Measurements from ENCODE around the gene SCAMP1. TPM values are rescaled to one million over a fixed set of nuclear protein-coding genes. Genes with fewer than 3 reads are reported as not detected.

The SCAMP1 gene
- total and polyA plus RNA-seq, 2 of the 13 experiments (the other 11 are each of a cell fraction or from before 2014, with no cell fraction given) = 18.2 to 33.7 TPM

- TF ChIP-seq KDM5A (IDR thresholded peaks at IDR 0.05; ENCODE audit: borderline replicate concordance, low read length) = no peak
- TF ChIP-seq ARNT (IDR thresholded peaks at IDR 0.05) = no peak
- TF ChIP-seq, protein P1, sequence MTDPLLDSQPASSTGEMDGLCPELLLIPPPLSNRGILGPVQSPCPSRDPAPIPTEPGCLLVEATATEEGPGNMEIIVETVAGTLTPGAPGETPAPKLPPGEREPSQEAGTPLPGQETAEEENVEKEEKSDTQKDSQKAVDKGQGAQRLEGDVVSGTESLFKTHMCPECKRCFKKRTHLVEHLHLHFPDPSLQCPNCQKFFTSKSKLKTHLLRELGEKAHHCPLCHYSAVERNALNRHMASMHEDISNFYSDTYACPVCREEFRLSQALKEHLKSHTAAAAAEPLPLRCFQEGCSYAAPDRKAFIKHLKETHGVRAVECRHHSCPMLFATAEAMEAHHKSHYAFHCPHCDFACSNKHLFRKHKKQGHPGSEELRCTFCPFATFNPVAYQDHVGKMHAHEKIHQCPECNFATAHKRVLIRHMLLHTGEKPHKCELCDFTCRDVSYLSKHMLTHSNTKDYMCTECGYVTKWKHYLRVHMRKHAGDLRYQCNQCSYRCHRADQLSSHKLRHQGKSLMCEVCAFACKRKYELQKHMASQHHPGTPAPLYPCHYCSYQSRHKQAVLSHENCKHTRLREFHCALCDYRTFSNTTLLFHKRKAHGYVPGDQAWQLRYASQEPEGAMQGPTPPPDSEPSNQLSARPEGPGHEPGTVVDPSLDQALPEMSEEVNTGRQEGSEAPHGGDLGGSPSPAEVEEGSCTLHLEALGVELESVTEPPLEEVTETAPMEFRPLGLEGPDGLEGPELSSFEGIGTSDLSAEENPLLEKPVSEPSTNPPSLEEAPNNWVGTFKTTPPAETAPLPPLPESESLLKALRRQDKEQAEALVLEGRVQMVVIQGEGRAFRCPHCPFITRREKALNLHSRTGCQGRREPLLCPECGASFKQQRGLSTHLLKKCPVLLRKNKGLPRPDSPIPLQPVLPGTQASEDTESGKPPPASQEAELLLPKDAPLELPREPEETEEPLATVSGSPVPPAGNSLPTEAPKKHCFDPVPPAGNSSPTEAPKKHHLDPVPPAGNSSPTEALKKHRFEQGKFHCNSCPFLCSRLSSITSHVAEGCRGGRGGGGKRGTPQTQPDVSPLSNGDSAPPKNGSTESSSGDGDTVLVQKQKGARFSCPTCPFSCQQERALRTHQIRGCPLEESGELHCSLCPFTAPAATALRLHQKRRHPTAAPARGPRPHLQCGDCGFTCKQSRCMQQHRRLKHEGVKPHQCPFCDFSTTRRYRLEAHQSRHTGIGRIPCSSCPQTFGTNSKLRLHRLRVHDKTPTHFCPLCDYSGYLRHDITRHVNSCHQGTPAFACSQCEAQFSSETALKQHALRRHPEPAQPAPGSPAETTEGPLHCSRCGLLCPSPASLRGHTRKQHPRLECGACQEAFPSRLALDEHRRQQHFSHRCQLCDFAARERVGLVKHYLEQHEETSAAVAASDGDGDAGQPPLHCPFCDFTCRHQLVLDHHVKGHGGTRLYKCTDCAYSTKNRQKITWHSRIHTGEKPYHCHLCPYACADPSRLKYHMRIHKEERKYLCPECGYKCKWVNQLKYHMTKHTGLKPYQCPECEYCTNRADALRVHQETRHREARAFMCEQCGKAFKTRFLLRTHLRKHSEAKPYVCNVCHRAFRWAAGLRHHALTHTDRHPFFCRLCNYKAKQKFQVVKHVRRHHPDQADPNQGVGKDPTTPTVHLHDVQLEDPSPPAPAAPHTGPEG (CRISPR knock-in tag; IDR thresholded peaks at IDR 0.05) = no peak
- TF ChIP-seq ZBTB21 (CRISPR knock-in tag; IDR thresholded peaks at IDR 0.05) = no peak
- TF ChIP-seq, protein P2, sequence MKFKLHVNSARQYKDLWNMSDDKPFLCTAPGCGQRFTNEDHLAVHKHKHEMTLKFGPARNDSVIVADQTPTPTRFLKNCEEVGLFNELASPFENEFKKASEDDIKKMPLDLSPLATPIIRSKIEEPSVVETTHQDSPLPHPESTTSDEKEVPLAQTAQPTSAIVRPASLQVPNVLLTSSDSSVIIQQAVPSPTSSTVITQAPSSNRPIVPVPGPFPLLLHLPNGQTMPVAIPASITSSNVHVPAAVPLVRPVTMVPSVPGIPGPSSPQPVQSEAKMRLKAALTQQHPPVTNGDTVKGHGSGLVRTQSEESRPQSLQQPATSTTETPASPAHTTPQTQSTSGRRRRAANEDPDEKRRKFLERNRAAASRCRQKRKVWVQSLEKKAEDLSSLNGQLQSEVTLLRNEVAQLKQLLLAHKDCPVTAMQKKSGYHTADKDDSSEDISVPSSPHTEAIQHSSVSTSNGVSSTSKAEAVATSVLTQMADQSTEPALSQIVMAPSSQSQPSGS (CRISPR knock-in tag; IDR thresholded peaks at IDR 0.05) = no peak
Observed at GRCh38 chr5:78377718-78378105, 17.3 kb downstream of the SCAMP1 start (continued).

DNA sequence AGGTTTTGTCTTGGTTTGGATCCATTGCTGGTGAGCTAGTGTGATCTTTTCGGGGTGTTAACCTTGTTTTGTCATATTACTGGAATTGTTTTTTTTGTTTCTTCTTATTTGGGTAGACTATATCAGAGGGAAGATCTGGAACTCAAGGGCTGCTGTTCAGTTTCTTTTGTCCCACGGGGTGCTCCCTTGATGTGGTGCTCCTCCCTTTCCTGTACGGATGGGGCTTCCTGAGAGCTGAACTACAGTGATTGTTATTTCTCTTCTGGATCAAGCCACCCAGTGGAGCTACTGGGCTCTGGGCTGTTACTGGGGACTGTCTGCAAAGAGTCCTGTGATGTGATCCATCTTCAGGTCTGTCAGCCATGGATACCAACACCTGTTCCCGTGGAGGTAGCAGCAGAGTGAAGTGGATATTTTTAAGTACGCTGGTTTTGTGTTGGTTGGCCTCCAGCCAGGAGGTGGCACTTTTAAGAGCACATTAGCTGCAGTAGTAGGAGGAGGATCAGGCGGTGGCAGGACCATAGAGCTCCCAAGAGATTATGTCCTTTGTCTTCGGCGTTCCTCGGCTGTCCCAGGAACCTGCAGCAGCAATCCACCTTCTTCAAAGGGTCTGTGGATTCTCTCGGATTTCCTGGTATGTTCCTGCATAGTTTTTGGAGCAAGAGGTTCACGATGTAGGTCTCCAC lies 27.2 kb downstream of the SCAMP1 start:
- Histone ChIP-seq H3K27ac (ENCODE audit: extremely low read length, insufficient read depth, low read length) (no peak overlapping the region), H3K9ac (ENCODE audit: insufficient read depth, low read depth, low read length) (no peak overlapping the region), H2AFZ (ENCODE audit: low read length) (no peak overlapping the region), H3K4me1 (ENCODE audit: insufficient read depth, low read length) (no peaks in the 10 kb centered on the region), H3K79me2 (ENCODE audit: insufficient read depth, low read length) (no peaks in the 10 kb centered on the region), H3K4me3 (replicated peaks in 1 of 3; ENCODE audit: insufficient read depth in 1 of 3, low read depth in 2 of 3, low read length in 3 of 3) (no peak overlapping the region), H3K36me3 (replicated peaks in 1 of 2; ENCODE audit: control insufficient read depth in 1 of 2, insufficient read depth in 2 of 2, low read length in 2 of 2) (no peaks in the 10 kb centered on the region; a peak in 1 of 5 replicates), H4K20me1 (ENCODE audit: insufficient read depth, low read length) (no peaks in the 10 kb centered on the region), H3K4me2 (ENCODE audit: low read depth, low read length) (no peak overlapping the region), H3K9me3 (ENCODE audit: low read length) (peaks cover 20% of the 10 kb centered on the region), H3K27me3 (ENCODE audit: control insufficient read depth in 1 of 2, insufficient read depth in 2 of 2, low read length in 2 of 2) (no peaks in the 10 kb centered on the region)
- WGBS (ENCODE audit: low lambda C conversion rate) = 91% methylated on average over 11 of the region's 11 CpGs
- no peak for TF ChIP-seq NRL (CRISPR knock-in tag; IDR thresholded peaks at IDR 0.05; ENCODE audit: borderline replicate concordance)
- TF ChIP-seq, protein P3, sequence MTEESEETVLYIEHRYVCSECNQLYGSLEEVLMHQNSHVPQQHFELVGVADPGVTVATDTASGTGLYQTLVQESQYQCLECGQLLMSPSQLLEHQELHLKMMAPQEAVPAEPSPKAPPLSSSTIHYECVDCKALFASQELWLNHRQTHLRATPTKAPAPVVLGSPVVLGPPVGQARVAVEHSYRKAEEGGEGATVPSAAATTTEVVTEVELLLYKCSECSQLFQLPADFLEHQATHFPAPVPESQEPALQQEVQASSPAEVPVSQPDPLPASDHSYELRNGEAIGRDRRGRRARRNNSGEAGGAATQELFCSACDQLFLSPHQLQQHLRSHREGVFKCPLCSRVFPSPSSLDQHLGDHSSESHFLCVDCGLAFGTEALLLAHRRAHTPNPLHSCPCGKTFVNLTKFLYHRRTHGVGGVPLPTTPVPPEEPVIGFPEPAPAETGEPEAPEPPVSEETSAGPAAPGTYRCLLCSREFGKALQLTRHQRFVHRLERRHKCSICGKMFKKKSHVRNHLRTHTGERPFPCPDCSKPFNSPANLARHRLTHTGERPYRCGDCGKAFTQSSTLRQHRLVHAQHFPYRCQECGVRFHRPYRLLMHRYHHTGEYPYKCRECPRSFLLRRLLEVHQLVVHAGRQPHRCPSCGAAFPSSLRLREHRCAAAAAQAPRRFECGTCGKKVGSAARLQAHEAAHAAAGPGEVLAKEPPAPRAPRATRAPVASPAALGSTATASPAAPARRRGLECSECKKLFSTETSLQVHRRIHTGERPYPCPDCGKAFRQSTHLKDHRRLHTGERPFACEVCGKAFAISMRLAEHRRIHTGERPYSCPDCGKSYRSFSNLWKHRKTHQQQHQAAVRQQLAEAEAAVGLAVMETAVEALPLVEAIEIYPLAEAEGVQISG (CRISPR knock-in tag; IDR thresholded peaks at IDR 0.05) = peak; percentile 56
- in situ Hi-C loops (cut with HindIII; ENCODE audit: extremely low pct_ligation_motif_present, low pct_unique_long_range_greater_than_20kb) (no loop called here), intact Hi-C loops (cut with micrococcal nuclease; ENCODE audit: unreplicated experiment) (no loop called here)
- ATAC-seq (no peak), FAIRE-seq (no peak), DNase-seq (ENCODE audit: low spot score) (no peak)
- no TSS peak for BruUV-seq (replicated peaks)
- ChIA-PET CTCF (ENCODE audit: low intra/inter-chr PET ratio, low total read pairs) (no interaction called here), POLR2A (no interaction called here)

Measured in HepG2 (cell line).